NCI-H2107 treated with DMSO at 0.1 percent for 48 hours (cell line): ENCODE data around the gene TAF15.

Source experiments
- DNase-seq: peaks from one replicate; lab custom pipeline; 2025; ENCODE audit not compliant: unreplicated experiment; lab: John Stamatoyannopoulos, UW

Gene TAF15

DNA sequence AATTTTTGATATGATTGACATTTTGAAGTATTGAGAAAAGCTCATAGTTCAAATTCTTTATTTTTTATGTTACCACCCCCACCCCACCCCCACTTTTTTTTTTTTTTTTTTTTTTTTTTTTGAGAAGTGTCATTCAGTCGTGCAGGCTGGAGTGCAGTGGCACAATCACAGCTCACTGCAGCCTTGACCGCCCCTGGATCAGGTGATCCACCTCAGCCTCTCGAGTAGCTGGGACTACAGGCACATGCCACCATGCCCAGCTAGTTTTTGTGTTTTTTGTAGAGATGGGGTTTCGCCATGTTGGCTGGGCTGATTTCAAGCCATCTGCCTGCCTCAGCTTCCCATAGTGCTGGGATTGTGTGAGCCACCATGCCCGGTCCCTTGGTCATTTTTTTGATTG lies 7.4 kb downstream of the TAF15 start:
- no peak for DNase-seq

DNA sequence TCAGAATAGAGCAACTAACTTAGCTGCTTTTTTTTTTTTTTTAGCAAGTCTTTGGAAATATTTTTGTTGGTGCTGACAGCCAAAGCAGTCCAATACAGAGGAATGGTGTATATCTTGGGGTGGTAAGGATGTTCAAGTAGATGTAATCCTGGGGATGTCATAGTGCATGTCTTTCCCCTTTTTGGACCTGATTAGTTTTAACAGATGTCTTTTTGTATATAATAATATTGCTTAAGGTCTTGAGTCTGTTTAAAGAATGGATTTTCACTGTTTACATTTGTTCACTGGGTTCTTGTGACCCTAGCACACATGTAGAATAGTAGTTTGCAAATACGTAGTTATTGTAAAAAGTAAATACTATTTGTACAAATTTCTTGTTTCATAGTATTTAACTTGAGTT lies 7.9 kb downstream of the TAF15 start:
- DNase-seq, result no peak

DNA sequence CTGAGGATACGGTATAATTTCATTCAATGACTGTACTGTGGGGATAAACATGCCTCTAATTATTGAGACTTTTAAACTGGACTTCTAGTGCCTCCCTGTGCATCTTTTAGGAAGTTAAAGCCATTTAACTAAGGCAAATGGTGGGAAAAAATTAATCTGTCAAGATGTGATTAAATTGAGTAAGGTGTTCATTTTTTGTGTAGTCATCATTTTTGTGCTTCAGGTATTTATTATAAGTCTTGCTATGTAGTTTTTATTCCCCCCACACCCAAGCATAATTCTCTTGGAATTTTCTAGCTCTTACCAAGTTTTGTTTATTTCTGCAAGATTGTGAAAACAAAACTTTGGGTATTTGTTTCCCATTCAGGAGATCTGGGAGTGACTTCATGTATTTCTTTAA lies 10.2 kb downstream of the TAF15 start:
- no peak for DNase-seq

DNA sequence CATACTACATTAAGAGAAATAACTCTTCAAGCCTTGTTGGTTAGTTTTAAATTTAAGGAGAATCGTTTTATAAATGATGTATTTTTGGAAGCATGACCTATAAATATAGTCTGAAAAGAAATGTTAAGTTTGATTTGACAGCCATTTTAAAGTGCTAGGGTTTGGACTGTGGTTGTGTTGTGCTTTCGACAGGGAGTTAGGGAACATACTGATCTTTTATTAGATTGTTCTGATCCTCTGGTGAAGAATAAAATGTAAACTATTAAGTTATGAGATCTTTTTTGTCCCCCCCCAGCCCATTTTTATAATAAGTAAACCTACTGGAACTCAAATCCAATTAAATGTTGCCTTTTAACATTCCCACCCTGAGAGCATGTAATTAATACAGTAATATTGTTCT lies 12.0 kb downstream of the TAF15 start:
- DNase-seq, result no peak

DNA sequence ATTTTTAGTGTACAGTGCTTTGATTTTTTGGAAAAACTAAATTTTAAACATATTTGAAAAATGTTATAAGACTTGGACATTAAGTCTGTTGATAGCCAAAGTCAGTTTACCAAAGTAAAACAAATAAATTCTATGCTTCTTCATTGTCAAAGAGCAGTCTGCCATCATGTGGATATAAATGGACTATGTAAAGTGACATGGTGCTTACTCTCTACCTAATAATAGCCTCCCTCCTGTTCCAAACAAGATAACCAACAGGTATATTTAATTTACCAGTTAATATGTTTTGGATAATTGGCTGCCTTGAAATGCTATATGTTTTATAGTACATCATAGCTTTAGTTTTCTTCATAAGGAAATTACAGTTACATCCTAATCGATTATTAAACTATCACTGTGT lies 15.9 kb downstream of the TAF15 start:
- no peak for DNase-seq

DNA sequence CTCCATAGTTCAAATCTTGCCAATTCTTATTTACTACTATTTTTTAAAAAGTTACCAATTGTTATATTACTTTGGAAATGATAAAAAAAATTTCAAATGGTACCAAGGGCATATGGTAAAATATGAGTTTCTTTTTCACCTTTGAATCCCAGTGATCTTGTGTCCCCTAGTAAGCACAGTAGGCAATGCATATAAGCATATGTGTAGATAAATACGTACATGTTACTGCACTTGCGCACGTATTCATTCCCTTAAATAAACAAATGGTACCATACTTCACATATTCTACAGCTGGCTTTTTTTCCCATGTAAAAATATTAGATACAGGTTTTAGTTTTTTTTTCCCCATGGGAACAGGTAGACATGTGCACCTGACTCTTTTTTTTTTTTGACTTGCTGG lies 31.8 kb downstream of the TAF15 start:
- no peak for DNase-seq

DNA sequence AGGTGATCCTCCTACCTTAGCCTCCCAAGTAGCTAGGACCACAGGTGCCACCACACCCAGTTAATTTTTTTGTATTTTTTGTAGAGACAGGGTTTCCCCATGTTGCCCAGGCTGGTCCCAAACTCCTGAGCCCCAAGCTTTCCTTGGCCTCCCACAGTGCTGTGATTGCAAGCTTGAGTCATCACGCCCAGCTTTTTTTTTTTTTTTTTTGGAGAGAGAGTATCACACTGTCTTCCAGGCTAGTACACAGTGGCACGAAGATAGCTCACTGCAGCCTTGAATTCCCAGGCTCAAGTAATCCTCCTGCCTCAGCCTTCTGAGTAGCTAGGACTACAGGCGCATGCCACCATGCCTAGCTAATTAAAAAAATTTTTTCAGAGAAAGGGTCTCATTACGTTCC lies 32.2 kb downstream of the TAF15 start:
- no peak for DNase-seq

DNA sequence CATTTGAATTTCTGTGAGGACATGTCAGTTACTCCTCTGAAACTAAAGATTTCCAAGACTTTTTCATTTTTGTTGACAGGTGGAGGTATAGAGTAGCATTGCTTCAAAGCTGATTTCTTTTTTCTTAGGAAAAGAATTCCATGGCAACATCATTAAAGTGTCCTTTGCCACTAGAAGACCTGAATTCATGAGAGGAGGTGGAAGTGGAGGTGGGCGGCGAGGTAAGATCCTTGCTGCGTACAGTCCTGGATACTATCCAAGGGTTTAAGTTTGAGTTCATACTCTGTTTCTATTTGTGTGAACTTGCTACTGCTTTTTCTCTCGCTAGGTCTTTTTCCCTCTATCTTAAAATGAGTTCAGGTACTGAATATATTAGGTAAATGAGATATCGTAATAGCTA lies 33.0 kb downstream of the TAF15 start:
- DNase-seq, result no peak

DNA sequence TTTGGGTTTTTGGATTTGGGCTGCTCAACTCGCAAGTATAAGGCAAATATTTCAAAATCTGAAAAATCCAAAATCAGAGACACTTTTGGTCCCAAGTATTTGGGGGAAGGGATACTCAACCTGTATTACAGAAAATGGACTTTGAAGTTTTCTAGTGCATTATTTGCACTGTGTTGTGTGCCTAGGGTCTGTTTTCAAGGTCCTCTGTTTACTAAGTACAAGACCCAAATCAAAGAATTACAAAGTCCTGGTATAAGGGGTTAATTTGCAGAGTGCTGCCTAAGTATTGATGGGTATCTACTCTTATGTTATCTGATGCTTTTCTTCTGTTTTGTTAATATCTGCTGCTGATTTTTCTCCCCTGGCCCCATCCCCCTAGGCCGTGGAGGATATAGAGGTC lies 34.4 kb downstream of the TAF15 start:
- no peak for DNase-seq

DNA sequence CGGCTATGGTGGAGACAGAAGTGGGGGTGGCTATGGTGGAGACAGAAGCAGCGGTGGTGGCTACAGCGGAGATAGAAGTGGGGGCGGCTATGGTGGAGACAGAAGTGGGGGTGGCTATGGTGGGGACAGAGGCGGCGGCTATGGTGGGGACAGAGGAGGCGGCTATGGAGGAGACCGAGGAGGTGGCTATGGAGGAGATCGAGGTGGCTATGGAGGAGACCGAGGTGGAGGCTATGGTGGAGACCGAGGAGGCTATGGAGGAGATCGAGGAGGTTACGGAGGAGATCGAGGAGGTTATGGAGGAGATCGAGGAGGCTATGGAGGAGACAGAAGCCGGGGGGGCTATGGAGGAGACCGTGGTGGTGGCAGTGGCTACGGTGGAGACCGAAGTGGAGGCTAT lies 35.3 kb downstream of the TAF15 start:
- no peak for DNase-seq

DNA sequence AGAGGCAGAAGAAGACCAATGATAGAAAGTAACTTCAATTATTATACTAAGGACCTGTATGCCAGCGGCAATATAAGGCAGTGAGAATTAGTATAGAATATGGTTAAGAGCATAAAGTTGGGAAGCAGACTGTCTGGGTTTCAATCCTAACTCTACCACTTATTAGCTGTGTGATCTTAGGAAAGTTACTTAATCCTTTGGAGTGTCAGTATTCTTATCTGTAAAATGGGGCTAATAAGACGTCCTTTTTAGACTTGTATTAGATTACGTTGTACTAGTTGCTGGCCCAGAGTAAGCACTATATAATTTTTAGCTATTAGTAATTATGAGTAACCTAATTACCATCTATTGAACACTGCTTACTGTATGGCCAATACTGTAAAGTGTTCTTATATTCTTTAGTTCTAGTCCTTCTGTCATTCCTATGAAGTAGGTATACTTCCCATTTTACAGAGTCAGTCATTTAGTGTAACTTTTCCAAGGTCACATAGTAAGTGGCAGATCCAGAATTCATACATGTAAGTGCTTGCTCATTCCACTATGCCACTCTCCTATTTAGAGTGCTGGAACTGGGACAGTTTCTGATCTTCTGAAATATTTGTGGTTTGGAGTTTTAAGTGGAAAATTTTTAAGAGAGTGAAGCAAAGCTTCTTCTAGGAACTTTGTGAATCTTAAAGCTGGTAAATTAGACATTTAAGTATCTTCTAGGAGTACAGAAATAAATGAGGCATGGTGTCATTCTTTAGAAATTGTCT lies 36.9 kb downstream of the TAF15 start:
- no peak for DNase-seq

DNA sequence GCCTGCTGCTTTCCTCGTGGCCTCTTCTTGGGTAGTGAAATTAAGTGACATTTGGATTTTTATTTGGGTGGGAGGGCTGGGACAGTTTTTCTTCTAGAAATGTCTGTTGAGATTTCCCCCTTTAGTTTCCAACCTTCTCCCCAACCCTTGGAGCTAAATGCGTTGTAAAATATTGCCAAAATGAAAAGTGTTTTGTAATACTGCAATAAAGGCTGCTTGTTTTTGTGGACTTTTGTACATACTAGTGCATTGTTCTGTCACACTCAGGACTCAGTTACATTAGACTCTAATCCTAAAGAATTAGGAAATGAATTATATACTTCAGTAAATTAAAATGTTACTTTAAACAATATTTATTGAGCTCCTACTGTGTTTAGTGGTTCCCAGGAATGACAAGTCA lies 37.7 kb downstream of the TAF15 start:
- no peak for DNase-seq

DNA sequence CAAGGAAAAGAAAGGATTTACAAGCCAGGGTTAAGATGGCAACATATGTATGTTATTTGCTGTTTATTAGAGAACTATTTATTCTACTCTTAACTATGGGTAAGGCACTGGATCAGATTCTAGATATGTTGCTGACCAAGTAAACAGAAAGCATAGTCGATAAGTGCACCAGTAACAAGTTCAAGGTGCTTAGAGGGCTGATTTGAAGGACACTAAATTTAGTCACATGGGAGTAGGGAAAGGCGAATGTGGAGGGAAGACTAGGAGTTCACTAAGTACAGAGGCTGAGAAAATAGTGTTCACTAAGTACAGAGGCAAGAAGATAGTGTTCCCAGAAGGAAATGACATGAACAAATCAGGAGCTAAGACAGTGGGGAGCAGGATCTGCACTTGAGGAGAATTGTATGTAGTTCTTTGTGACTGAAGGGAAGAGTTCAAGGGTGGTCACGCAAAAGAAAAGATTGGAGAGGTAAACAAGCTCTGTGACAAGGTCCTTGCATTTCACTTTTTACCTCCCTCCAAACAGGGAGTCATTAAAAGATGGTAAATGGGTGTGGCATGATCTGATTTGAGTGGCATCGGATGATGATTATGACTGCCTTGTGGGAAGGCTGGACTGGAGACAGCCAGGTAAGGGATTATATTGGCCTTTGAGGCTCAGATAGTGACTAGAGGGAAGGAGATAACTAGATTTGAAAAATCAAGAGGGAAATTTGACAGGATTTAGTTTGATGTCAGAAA lies 38.5 kb downstream of the TAF15 start:
- no peak for DNase-seq

DNA sequence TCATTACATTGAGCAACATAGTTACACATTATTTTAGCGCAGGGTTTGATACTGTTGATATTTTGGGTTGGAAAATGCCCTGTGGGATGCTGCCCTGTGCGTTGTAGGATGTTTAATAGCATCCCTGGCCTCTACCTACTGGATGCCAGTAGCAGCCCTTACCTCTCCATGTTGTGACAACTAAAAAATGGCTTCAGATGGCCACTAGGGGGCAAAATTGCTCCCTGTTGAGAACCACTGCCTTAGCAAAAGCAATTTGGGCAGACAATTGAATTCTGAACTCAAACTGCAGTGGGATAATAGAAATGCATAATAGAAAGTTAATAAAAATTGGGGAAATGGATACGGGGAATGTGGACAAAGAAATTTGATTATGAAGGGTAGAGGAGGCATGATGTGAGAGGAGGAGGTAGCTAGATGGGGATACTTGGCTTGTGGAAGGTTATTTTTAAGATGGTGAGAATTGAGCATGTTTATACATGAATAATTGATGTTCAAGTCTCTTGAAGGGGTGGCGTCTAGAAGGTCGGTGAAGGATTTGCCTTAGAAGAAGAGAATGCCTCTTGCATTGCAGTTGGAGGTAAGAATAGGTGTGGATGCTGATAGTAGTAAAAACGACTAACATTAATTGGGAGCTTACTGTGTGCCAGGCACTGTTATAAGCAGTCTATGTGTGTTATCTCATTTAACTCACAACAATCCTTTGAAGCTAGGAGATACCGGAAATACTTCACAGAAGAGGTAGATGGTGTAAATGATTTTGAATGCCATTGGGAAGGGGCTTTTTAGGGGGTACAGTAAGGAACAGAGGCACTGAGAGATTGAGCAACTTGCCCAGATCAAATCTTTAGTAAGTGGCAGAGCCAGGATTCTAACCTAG lies 40.4 kb downstream of the TAF15 start:
- peak; percentile 47 for DNase-seq

DNA sequence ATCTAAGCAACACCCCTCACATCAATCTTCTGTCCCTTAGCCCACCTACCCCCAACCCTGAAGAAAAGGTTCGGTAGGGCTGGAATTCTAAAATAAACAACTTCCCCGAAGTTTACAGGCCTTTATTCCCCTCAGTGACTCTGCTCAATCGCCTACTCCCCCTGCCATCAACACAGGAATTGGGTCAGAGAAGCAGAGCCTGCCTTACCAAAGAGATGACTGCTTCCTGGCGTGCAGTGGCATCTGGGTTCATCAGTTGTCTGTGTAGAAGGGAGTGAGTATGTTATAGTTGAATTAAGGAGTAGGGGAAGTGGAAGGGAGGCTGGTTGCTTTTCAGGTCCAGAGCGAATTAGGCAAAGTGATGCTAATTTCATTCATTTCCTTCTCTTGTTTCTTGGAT lies 46.7 kb downstream of the TAF15 start:
- DNase-seq, result no peak

DNA sequence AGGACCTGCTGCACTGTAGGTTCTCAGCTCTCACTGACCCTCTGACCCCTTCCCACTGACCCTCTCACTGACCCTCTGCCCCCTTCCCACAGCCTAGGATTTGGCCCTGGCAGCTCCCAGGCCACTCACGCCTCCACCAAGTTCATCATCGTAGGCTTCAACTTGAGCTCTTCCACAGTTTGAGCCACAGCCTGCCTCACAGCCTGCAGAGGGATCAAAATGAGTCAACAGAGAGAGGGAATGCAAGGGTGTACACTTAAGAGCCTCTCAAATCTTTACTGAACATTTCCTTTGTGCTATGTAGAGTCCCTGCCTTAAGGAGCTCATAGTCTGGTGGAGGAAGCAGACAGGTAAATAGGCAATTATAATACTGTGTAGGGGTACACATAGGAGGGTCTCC lies 47.3 kb downstream of the TAF15 start:
- no peak for DNase-seq

DNA sequence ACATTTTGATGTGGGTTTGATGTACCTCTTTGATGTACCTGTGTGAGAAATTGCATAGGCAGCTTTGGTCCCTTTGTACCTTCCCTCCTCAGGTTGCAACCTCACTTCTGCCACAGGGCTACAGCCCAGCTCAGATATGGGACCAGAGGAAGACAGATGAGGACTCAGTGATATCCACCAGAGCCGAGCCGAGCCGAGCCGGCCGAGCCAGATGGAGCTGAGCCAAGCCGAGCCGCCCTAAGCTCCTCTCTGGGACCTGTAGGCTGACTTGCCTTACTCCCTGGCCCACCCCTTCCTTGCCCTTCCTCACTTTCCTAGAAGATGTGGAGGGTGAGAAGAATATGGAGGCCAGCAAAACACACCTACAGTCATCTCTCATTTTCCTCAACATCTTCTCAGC lies 55.6 kb downstream of the TAF15 start:
- DNase-seq, result no peak

DNA sequence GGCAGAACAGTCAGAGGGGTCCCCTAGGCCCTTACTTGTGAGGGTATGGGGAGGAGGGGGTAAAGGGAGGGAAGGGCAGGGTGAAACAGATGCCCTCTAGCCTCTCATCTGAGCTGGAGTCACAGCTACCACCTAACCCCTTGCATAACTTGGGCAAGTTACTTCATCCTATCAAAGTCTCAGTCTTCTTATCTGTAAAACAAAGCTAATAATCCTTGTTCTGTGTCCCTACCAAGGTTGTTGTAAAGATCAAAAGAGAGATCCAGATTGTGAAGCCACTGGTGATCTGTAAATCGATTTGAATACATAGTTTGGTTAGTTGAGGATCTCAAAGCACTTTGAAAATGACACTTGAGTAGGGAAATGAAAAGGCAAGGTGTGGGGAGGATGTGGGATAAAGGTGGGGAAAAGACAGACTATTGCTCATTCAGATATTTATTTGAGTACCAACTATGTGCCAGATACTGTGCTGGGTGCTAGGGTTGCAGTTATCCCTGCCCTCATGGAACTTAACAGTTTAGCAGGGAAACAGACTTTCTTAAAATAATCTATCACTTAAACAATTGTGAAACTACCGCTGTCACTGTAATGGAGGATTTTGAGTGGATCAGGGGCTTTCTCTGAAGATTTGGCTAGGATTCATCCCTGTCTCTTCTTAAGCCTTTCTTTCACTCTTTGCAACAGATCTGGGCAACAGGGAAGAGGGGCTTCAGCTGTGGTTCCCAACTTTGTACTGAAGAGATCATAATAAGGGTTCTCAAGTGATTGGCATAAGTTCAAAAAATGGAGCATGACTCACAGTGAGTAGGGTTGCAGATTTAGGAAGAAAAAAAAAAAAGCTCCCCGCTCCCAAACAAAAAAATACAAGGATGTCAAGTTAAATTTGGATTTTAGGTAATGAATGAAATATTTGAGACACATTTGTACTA lies 56.4 kb downstream of the TAF15 start:
- DNase-seq, result no peak

DNA sequence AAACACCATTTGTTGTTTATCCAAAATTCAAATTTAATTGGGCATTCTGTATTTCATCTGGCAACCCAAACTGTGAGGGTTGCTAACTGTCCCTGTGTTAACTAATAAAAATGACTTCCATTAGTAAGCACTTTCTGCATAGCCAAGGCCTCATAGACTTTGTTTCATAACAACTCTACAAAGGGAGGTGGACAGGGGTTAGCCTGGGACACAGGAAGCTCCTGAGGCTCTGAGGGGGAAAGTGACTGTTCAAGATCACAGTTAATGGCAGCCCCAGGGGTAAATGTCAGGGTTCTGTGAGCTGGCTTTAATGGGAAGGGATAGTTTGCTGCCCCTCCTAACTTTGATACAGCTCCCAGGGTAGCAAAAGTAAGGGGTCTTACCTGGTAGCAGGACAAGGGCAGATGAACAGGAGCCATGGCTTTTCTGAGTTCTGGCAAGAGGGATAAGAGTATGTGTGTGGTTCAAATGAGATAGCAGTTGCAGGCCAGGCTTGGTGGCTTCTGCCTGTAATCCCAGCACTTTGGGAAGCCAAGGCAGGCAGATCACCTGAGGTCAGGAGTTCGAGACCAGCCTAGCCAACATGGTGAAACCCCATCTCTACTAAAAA lies 57.2 kb downstream of the TAF15 start:
- no peak for DNase-seq

DNA sequence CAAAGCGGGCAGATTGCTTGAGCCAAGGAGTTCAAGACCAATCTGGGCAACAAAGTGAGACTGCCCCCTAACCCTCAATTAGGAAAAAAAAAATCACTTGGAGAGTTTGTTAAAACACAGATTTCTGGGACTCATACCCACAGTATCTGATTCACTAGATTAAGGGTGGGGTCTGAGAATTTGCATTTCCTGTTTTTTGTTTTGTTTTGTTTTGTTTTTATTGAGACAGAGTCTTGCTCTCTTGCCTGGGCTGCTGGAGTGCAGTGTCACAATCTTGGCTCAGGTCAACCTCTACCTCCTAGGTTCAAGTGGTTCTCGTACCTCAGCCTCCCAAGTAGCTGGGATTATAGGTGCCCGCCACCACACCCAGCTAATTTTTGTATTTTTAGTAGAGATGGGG lies 58.3 kb downstream of the TAF15 start:
- DNase-seq, result no peak
